Lung (tissue), 12 donors: Measurements from ENCODE around the gene ANKRD11. TPM values are rescaled to one million over a fixed set of nuclear protein-coding genes. Genes with fewer than 3 reads are reported as not detected.

Source experiments
- ATAC-seq: fragments of 200-7000 bp; cut with Tn5 transposase; one replicate; pipeline ENCODE4 v1.9.1; 2020; ENCODE audit warnings: moderate number of reproducible peaks; ENCODE audit not compliant: insufficient read depth, low FRiP score
- DNase-seq, 3 donors: peaks; one replicate each; pipeline ENCODE4 v3.0.0-alpha.2; 2013 to 2017
- H3K27ac ChIP-seq, 2 donors: one replicate each; pipeline ENCODE4 v1.5.1; 2013; ENCODE audit warnings: mild to moderate bottlenecking in 2 of 2, moderate library complexity in 2 of 2, control low read depth in 1 of 2, inconsistent platforms in 1 of 2, low read depth in 1 of 2, low read length in 1 of 2
- H3K27me3 ChIP-seq, 3 donors: one replicate each; pipeline ENCODE4 v1.5.1; 2013; ENCODE audit warnings: low read length in 2 of 3; ENCODE audit not compliant: control insufficient read depth in 3 of 3, insufficient read depth in 3 of 3
- H3K36me3 ChIP-seq, 4 donors: one replicate each; pipeline ENCODE4 v1.5.1; 2013; ENCODE audit warnings: low read length in 4 of 4, mild to moderate bottlenecking in 1 of 4, moderate library complexity in 1 of 4; ENCODE audit not compliant: control insufficient read depth in 4 of 4, insufficient read depth in 4 of 4
- H3K4me1 ChIP-seq, 5 donors: one replicate each; pipeline ENCODE4 v1.5.1; 2013; ENCODE audit warnings: low read length in 5 of 5, mild to moderate bottlenecking in 2 of 5, moderate library complexity in 1 of 5; ENCODE audit not compliant: control insufficient read depth in 5 of 5, insufficient read depth in 5 of 5
- H3K4me3 ChIP-seq: one replicate; pipeline ENCODE4 v1.5.1; 2013; ENCODE audit warnings: mild to moderate bottlenecking, control low read depth, moderate library complexity
- H3K9ac ChIP-seq, 2 donors: one replicate each; pipeline ENCODE4 v1.5.1; 2013; ENCODE audit warnings: low read length in 2 of 2, control low read depth in 1 of 2; ENCODE audit not compliant: insufficient read depth in 1 of 2
- H3K9me3 ChIP-seq, 4 donors: one replicate each; pipeline ENCODE4 v1.5.1; 2013; ENCODE audit warnings: low read length in 3 of 4, mild to moderate bottlenecking in 1 of 4, moderate library complexity in 1 of 4; ENCODE audit not compliant: control insufficient read depth in 4 of 4, insufficient read depth in 3 of 4
- whole genome bisulfite sequencing, 2 donors: extraction: QIAGEN DNeasy Blood & Tissue Kit; methylation state at CpG; one replicate each; pipeline ENCODE4 v1.1.7; 2013; 5-methylcytosine and 5-hydroxymethylcytosine counted together
- polyA plus RNA-seq, 2 donors: library from polyadenylated mRNA; stranded (reverse); fragments of 200-250 nt; gene quantifications; one replicate each; pipeline ENCODE4 v1.2.1, GENCODE V29; 2013
- total RNA-seq, 2 donors: library from RNA; depleted of rRNA in 1 of 2; stranded (reverse); fragments of >200 nt in 1 of 2; gene quantifications; one replicate each; pipeline ENCODE4 v1.2.1, GENCODE V29; 2014 to 2021
- TF ChIP-seq, protein P1 (sequence below): IDR thresholded peaks from 2 replicates; pipeline ENCODE4 v1.5.1; 2012; ENCODE audit warnings: mild to moderate bottlenecking; ENCODE audit errors: control extremely low read depth, extremely low read depth
- donor health status: control.
- donor health status: control.
- donor health status: Bipolar disorder and iron deficiency.
- donor health status: healthy.
- donor health status: DM: yes; HTN: yes; CAD: no.

ANKRD11 gene
- total and polyA plus RNA-seq, 4 donors = 58.5 to 162 (median 89.5) TPM

GRCh38 chr16:89412811-89413210 is 77.5 kb downstream of the ANKRD11 start:
- H3K9me3 ChIP-seq = no peaks in the 10 kb centered on the region
- no peaks in the 10 kb centered on the region for H3K27me3 ChIP-seq
- TF ChIP-seq, protein P1, sequence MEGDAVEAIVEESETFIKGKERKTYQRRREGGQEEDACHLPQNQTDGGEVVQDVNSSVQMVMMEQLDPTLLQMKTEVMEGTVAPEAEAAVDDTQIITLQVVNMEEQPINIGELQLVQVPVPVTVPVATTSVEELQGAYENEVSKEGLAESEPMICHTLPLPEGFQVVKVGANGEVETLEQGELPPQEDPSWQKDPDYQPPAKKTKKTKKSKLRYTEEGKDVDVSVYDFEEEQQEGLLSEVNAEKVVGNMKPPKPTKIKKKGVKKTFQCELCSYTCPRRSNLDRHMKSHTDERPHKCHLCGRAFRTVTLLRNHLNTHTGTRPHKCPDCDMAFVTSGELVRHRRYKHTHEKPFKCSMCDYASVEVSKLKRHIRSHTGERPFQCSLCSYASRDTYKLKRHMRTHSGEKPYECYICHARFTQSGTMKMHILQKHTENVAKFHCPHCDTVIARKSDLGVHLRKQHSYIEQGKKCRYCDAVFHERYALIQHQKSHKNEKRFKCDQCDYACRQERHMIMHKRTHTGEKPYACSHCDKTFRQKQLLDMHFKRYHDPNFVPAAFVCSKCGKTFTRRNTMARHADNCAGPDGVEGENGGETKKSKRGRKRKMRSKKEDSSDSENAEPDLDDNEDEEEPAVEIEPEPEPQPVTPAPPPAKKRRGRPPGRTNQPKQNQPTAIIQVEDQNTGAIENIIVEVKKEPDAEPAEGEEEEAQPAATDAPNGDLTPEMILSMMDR = no peak
- H3K27ac ChIP-seq = no peak overlapping the region
- DNase-seq (no peak), ATAC-seq (no peak)
- WGBS, 2 donors = 70 to 80% methylated on average over 4 of the region's 4 CpGs
- H3K4me1 ChIP-seq = peaks cover 12 to 45% (median 18%) of the 10 kb centered on the region in 5 donors
- H3K4me3 ChIP-seq = no peak overlapping the region
- peaks cover 0 to 6% (median 0%) of the 10 kb centered on the region in 4 donors for H3K36me3 ChIP-seq
- no peak overlapping the region for H3K9ac ChIP-seq

- Histone ChIP-seq H3K9ac (no peak overlapping the region), H3K4me3 (no peak overlapping the region), H3K27me3 (no peaks in the 10 kb centered on the region), H3K4me1 (peaks cover 12 to 51% (median 25%) of the 10 kb centered on the region in 5 donors), H3K9me3 (no peaks in the 10 kb centered on the region), H3K27ac (peak overlapping the region in 1 of 2 donors; percentile 17), H3K36me3 (no peaks in the 10 kb centered on the region)
- TF ChIP-seq, protein P1 = no peak
- DNase-seq (no peak), ATAC-seq (no peak)
- 67 to 72% methylated on average over 10 of the region's 10 CpGs for WGBS, 2 donors
Measured at GRCh38 chr16:89411335-89411850, 79.0 kb downstream of the ANKRD11 start.

DNA sequence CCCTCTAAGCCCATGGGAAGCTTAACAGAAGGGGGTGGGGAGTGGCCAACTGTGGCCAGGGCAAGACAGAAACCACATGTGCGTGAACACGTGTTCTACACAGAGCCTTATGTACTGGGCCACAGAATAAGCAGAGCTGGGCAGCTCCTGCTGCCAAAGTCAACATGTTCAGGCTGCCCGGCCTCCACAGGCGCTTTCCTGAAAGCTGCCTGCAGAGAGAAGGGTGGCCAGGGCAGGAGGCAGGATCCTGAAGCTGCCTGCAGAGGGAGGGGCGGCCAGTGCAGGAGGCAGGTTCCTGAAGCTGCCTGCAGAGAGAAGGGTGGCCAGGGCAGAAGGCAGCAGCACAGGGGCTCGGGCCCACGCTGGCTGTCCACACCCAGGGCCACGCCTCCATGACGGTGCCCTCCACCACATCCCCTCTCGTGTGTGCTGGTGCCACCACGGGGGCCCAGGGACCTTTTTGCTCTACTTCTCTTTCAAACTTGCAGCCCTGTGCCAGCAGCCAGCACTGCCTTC is 79.5 kb downstream of the ANKRD11 start:
- peak; percentile 41 to 73 (median 59) for DNase-seq
- ATAC-seq = peak; percentile 65
- Histone ChIP-seq H3K4me1 (peaks cover 12 to 53% (median 25%) of the 10 kb centered on the region in 5 donors), H3K36me3 (no peaks in the 10 kb centered on the region), H3K27me3 (no peaks in the 10 kb centered on the region), H3K9me3 (no peaks in the 10 kb centered on the region), H3K4me3 (no peak overlapping the region), H3K9ac (no peak overlapping the region), H3K27ac (peak overlapping the region in 1 of 2 donors; percentile 17)
- TF ChIP-seq, protein P1 = no peak
- WGBS, 2 donors = 16 to 26% methylated on average over 11 of the region's 11 CpGs
